HepG2 (cell line): ENCODE results near the gene PPIC. TPM values are rescaled to one million over a fixed set of nuclear protein-coding genes. Genes with fewer than 3 reads are reported as not detected.

Experiments
- ATAC-seq: fragments of 200-7000 bp; cut with Tn5 transposase; 3 replicates; pipeline ENCODE4 v1.9.1; 2020; ENCODE audit warnings: mild to moderate bottlenecking, moderate library complexity
- BruUV-seq: library from RNA; stranded (reverse); fragments of 400-500 nt; replicated peaks from 2 replicates; lab custom pipeline; 2021; lab: Mats Ljungman, UMichigan
- CTCF ChIA-PET: fragments of 300-600 bp; formaldehyde crosslinking; extraction: SDS; loops from one replicate; lab custom pipeline; 2021; ENCODE audit warnings: low total read pairs, inconsistent platforms, low intra/inter-chr PET ratio; lab: Yijun Ruan, JAX
- POLR2A ChIA-PET: fragments of 350-600 bp; sonication (Branson Sonifier 250); formaldehyde crosslinking; loops from one replicate; lab custom pipeline; 2020; ENCODE audit warnings: antibody characterized with exemption, inconsistent platforms; lab: Yijun Ruan, JAX
- DNase-seq: peaks from one replicate; pipeline ENCODE4 v3.0.0-alpha.2; 2015; ENCODE audit warnings: low spot score
- FAIRE-seq: peaks from 3 replicates; lab custom pipeline; 2011; peaks lifted over from hg19 to GRCh38; lab: Jason Lieb, UNC
- H2AFZ ChIP-seq: one replicate; pipeline ENCODE4 v1.6.1; 2011; ENCODE audit warnings: low read length, inconsistent platforms
- H3K27ac ChIP-seq: fragments of 300-600 bp; 3 replicates; pipeline ENCODE4 v1.8.0; 2011; ENCODE audit warnings: mixed run types, mild to moderate bottlenecking, mixed read lengths, low read length, inconsistent platforms; ENCODE audit not compliant: insufficient read depth; ENCODE audit errors: extremely low read length
- H3K27me3 ChIP-seq, 2 experiments: fragments of 200-600 bp in 1 of 2; 2 replicates in 1 of 2; 3 replicates in 1 of 2; pipeline versions ENCODE4 v1.6.0 to v1.8.0; 2011; ENCODE audit warnings: low read length in 2 of 2, mild to moderate bottlenecking in 2 of 2, moderate library complexity in 2 of 2, inconsistent platforms in 1 of 2; ENCODE audit not compliant: insufficient read depth in 2 of 2, control insufficient read depth in 1 of 2
- H3K36me3 ChIP-seq, 2 experiments: fragments of 200-600 bp in 1 of 2; replicated peaks in 1 of 2; 2 replicates in 1 of 2; 3 replicates in 1 of 2; pipeline versions ENCODE4 v1.5.1 to v1.8.0; 2011; ENCODE audit warnings: low read length in 2 of 2, inconsistent platforms in 1 of 2; ENCODE audit not compliant: insufficient read depth in 2 of 2, control insufficient read depth in 1 of 2
- H3K4me1 ChIP-seq: 2 replicates; pipeline ENCODE4 v1.5.1; 2012; ENCODE audit warnings: low read length, inconsistent platforms; ENCODE audit not compliant: insufficient read depth
- H3K4me2 ChIP-seq: 2 replicates; pipeline ENCODE4 v1.6.0; 2011; ENCODE audit warnings: low read depth, low read length, inconsistent platforms
- H3K4me3 ChIP-seq, 3 experiments: fragments of 200-600 bp in 1 of 3; sonication (generic), shearing (Covaris generic) in 1 of 3; replicated peaks in 1 of 3; 2 replicates each; pipeline ENCODE4 v1.5.1; 2011 to 2016; ENCODE audit warnings: low read length in 3 of 3, inconsistent platforms in 2 of 3, low read depth in 2 of 3, mild to moderate bottlenecking in 2 of 3, control low read depth in 1 of 3, mixed read lengths in 1 of 3; ENCODE audit not compliant: insufficient read depth in 1 of 3
- H3K79me2 ChIP-seq: one replicate; pipeline ENCODE4 v1.6.1; 2011; ENCODE audit warnings: low read length, inconsistent platforms; ENCODE audit not compliant: insufficient read depth
- H3K9ac ChIP-seq: 2 replicates; pipeline ENCODE4 v1.6.0; 2011; ENCODE audit warnings: mild to moderate bottlenecking, low read depth, low read length, inconsistent platforms; ENCODE audit not compliant: insufficient read depth
- H3K9me3 ChIP-seq: 2 replicates; pipeline ENCODE4 v1.5.1; 2012; ENCODE audit warnings: mild to moderate bottlenecking, low read length
- H4K20me1 ChIP-seq: 2 replicates; pipeline ENCODE4 v1.6.0; 2011; ENCODE audit warnings: inconsistent platforms, mild to moderate bottlenecking, low read length, moderate library complexity; ENCODE audit not compliant: insufficient read depth
- FOXA1 ChIP-seq, 2 experiments: fragments of 450-650 bp in 1 of 2; sonication (generic) in 1 of 2; formaldehyde crosslinking in 1 of 2; IDR thresholded peaks; 2 replicates each; pipeline versions ENCODE4 v1.4.0 to v1.6.1; 2016 to 2020; ENCODE audit warnings: missing genetic modification reagents in 1 of 2
- KAT2B ChIP-seq: fragments of 150-350 bp; IDR thresholded peaks from 2 replicates; pipeline ENCODE4 v1.6.1; 2014; ENCODE audit warnings: low read depth, low read length, borderline replicate concordance
- SIN3A ChIP-seq: IDR thresholded peaks from 2 replicates; pipeline ENCODE4 v1.6.1; 2011; ENCODE audit warnings: low read depth, mild to moderate bottlenecking, control low read depth, low read length, borderline replicate concordance
- WIZ ChIP-seq: sonication (generic); formaldehyde crosslinking; IDR thresholded peaks from 2 replicates; pipeline ENCODE4 v1.5.1; 2020; ENCODE audit warnings: mild to moderate bottlenecking, missing genetic modification reagents
- ZBTB26 ChIP-seq: IDR thresholded peaks from 2 replicates; pipeline ENCODE4 v1.6.1; 2016; ENCODE audit warnings: missing compliant biosample characterization, missing genetic modification reagents, borderline replicate concordance
- ZNF160 ChIP-seq: sonication (generic); formaldehyde crosslinking; IDR thresholded peaks from 2 replicates; pipeline ENCODE4 v1.8.0; 2022; ENCODE audit warnings: mild to moderate bottlenecking, inconsistent platforms, missing genetic modification reagents
- ZNF629 ChIP-seq: sonication (generic); formaldehyde crosslinking; conservative IDR thresholded peaks from 2 replicates; pipeline ENCODE4 v1.5.0; 2020; ENCODE audit warnings: missing genetic modification reagents
- WGBS: methylation state at CpG from one replicate; pipeline ENCODE4 v1.1.6; 2017; ENCODE audit warnings: low lambda C conversion rate; 5-methylcytosine and 5-hydroxymethylcytosine counted together
- in situ Hi-C: cut with HindIII; loops from 2 replicates; pipeline ENCODE4 v1.10.0; 2017; ENCODE audit warnings: low pct_unique_long_range_greater_than_20kb; ENCODE audit not compliant: extremely low pct_ligation_motif_present
- intact Hi-C: fragments of 100-400 bp; cut with micrococcal nuclease; formaldehyde crosslinking; loops from one replicate; pipeline ENCODE4 v1.10.0; 2022; ENCODE audit not compliant: unreplicated experiment
- polyA plus RNA-seq, 8 experiments: library from polyadenylated mRNA; depleted of rRNA in 3 of 8; stranded (reverse) in 7 of 8; unstranded in 1 of 8; fragments of >200 nt; fragmentation: Illumina TruSeq in 4 of 8; extraction: Trizol in 4 of 8; gene quantifications; 2 replicates each; pipeline versions ENCODE4 v1.2.1 to v1.2.3, GENCODE V29; 2011 to 2016; ENCODE audit warnings: low read depth in 4 of 8, missing spikeins in 1 of 8, mixed read lengths in 1 of 8; ENCODE audit not compliant: insufficient read depth in 1 of 8
- total RNA-seq, 5 experiments: library from RNA; depleted of rRNA; stranded (reverse); fragments of >200 nt; fragmentation: Illumina TruSeq; extraction: Trizol; gene quantifications; 2 replicates each; pipeline ENCODE4 v1.2.3, GENCODE V29; 2016; ENCODE audit warnings: low read depth in 1 of 5

Gene PPIC
- total and polyA plus RNA-seq, 2 of the 13 experiments (the other 11 are each of a cell fraction or from before 2014, with no cell fraction given): 6.2 to 17.2 TPM

GRCh38 chr5:122985006-122985700, 51.4 kb downstream of the PPIC start:
- intact Hi-C loops: no loop called here
- peak; percentile 5 for DNase-seq
- POLR2A ChIA-PET: no interaction called here
- Histone ChIP-seq H3K9me3 (no peaks in the 10 kb centered on the region), H3K4me2 (no peak overlapping the region), H3K79me2 (no peaks in the 10 kb centered on the region), H2AFZ (no peak overlapping the region), H3K9ac (no peak overlapping the region), H3K27me3 (no peaks in the 10 kb centered on the region; a peak in 1 of 5 replicates), H4K20me1 (no peaks in the 10 kb centered on the region), H3K4me1 (peaks cover 10% of the 10 kb centered on the region), H3K36me3 (no peaks in the 10 kb centered on the region), H3K27ac (no peak overlapping the region), H3K4me3 (no peak overlapping the region)
- WGBS: 88% methylated on average over 4 of the region's 4 CpGs
- ATAC-seq: no peak
- CTCF ChIA-PET: interaction anchor here (0.5 kb wide), 1 partner anchor 350 kb away, joined by 3 read pairs; no protein-coding TSS in a partner anchor
- no TSS peak for BruUV-seq
- TF ChIP-seq FOXA1 (IDR thresholded peaks at IDR 0.05): no peak
- TF ChIP-seq FOXA1 (CRISPR knock-in tag; IDR thresholded peaks at IDR 0.05): 0 out of 2 replicates have a peak, but pooled peaks have one; percentile 9
- no peak for TF ChIP-seq WIZ (CRISPR knock-in tag)
- TF ChIP-seq KAT2B: no peak
- no peak for TF ChIP-seq ZNF160 (CRISPR knock-in tag)
- no peak for TF ChIP-seq ZNF629 (CRISPR knock-in tag)
- no peak for TF ChIP-seq SIN3A
- TF ChIP-seq ZBTB26 (CRISPR knock-in tag): no peak
- in situ Hi-C loops: no loop called here
- no peak for FAIRE-seq
